ACC112 (cell line): ENCODE measurements around the gene RERE.

Experiments used
- H2AFZ ChIP-seq: fragments of 200-600 bp; sonication (generic); one replicate; pipeline ENCODE4 v1.6.0; 2017; ENCODE audit warnings: antibody characterized with exemption, low read length; ENCODE audit not compliant: unreplicated experiment
- H3K27ac ChIP-seq: fragments of 200-600 bp; sonication (generic); 2 replicates; pipeline ENCODE4 v1.5.1; 2014; ENCODE audit warnings: low read depth, mild to moderate bottlenecking, antibody characterized with exemption, low read length, moderate library complexity
- H3K27me3 ChIP-seq: fragments of 200-600 bp; sonication (generic); 2 replicates; pipeline ENCODE4 v1.6.1; 2014; ENCODE audit warnings: mild to moderate bottlenecking, antibody characterized with exemption, low read length, moderate library complexity, mixed read lengths; ENCODE audit not compliant: insufficient read depth
- H3K36me3 ChIP-seq: fragments of 200-600 bp; sonication (generic); 2 replicates; pipeline ENCODE4 v1.6.1; 2016; ENCODE audit warnings: mild to moderate bottlenecking, antibody characterized with exemption, low read length, moderate library complexity, mixed read lengths; ENCODE audit not compliant: insufficient read depth
- H3K4me1 ChIP-seq: fragments of 200-600 bp; sonication (generic); one replicate; pipeline ENCODE4 v1.6.1; 2016; ENCODE audit warnings: low read length, mixed read lengths; ENCODE audit not compliant: insufficient read depth, unreplicated experiment, control insufficient read depth
- H3K4me3 ChIP-seq: fragments of 200-600 bp; sonication (generic); 2 replicates; pipeline ENCODE4 v1.5.1; 2014; ENCODE audit warnings: mild to moderate bottlenecking, low read depth, low read length
- H3K79me2 ChIP-seq: fragments of 200-600 bp; sonication (generic); one replicate; pipeline ENCODE4 v1.6.0; 2016; ENCODE audit warnings: low read length; ENCODE audit not compliant: control insufficient read depth, unreplicated experiment, insufficient read depth

The RERE gene

GRCh38 chr1:8418301-8418700, 399.1 kb downstream of the RERE start:
- H3K79me2 ChIP-seq = peaks cover 95% of the 10 kb centered on the region
- H3K36me3 ChIP-seq = peaks cover 39% of the 10 kb centered on the region; the same call in 1 of the 2 replicates
- no peak overlapping the region for H3K27ac ChIP-seq
- no peak overlapping the region for H3K4me3 ChIP-seq
- H3K4me1 ChIP-seq = peaks cover 50% of the 10 kb centered on the region
- no peak overlapping the region for H2AFZ ChIP-seq
- H3K27me3 ChIP-seq = no peaks in the 10 kb centered on the region

GRCh38 chr1:8417625-8418024, 399.8 kb downstream of the RERE start:
- H3K4me1 ChIP-seq = peaks cover 54% of the 10 kb centered on the region
- H2AFZ ChIP-seq = no peak overlapping the region
- peaks cover 39% of the 10 kb centered on the region; the same call in 1 of the 2 replicates for H3K36me3 ChIP-seq
- no peaks in the 10 kb centered on the region for H3K27me3 ChIP-seq
- peaks cover 94% of the 10 kb centered on the region for H3K79me2 ChIP-seq
- no peak overlapping the region for H3K27ac ChIP-seq
- H3K4me3 ChIP-seq = no peak overlapping the region

- H3K79me2 ChIP-seq = peaks cover 90% of the 10 kb centered on the region
- H3K4me3 ChIP-seq = no peak overlapping the region
- peaks cover 39% of the 10 kb centered on the region; the same call in 1 of the 2 replicates for H3K36me3 ChIP-seq
- H3K27ac ChIP-seq = peak overlapping the region; percentile 28; the same call in 1 of the 2 replicates
- no peak overlapping the region for H2AFZ ChIP-seq
- H3K4me1 ChIP-seq = peaks cover 61% of the 10 kb centered on the region
- H3K27me3 ChIP-seq = no peaks in the 10 kb centered on the region
These were observed 400.6 kb downstream of the RERE start for GRCh38 chr1:8416881-8417280.

- H3K79me2 ChIP-seq = peaks cover 89% of the 10 kb centered on the region
- H3K27me3 ChIP-seq = no peaks in the 10 kb centered on the region
- peaks cover 40% of the 10 kb centered on the region; the same call in 1 of the 2 replicates for H3K36me3 ChIP-seq
- no peak overlapping the region for H2AFZ ChIP-seq
- peak overlapping the region; percentile 61 for H3K27ac ChIP-seq
- H3K4me3 ChIP-seq = no peak overlapping the region
- peaks cover 72% of the 10 kb centered on the region for H3K4me1 ChIP-seq
These were observed 401.7 kb downstream of the RERE start for GRCh38 chr1:8415526-8416278.

- Histone ChIP-seq H2AFZ (no peak overlapping the region), H3K36me3 (peaks cover 22% of the 10 kb centered on the region; the same call in 1 of the 2 replicates), H3K27ac (peak overlapping the region; percentile 98), H3K4me1 (peaks cover 79% of the 10 kb centered on the region), H3K4me3 (peak overlapping the region; percentile 34), H3K27me3 (no peaks in the 10 kb centered on the region), H3K79me2 (peaks cover 87% of the 10 kb centered on the region)
These were observed 405.1 kb downstream of the RERE start for GRCh38 chr1:8412183-8412831.

GRCh38 chr1:8411803-8412182, 405.6 kb downstream of the RERE start:
- Histone ChIP-seq H3K27me3 (no peaks in the 10 kb centered on the region), H3K79me2 (peaks cover 88% of the 10 kb centered on the region), H3K27ac (peak overlapping the region; percentile 98), H3K4me3 (peak overlapping the region; percentile 34), H3K36me3 (peaks cover 22% of the 10 kb centered on the region), H3K4me1 (peaks cover 79% of the 10 kb centered on the region), H2AFZ (no peak overlapping the region)

GRCh38 chr1:8410791-8411190, 406.6 kb downstream of the RERE start:
- Histone ChIP-seq H3K4me1 (peaks cover 73% of the 10 kb centered on the region), H3K27ac (peak overlapping the region; percentile 98), H3K79me2 (peaks cover 90% of the 10 kb centered on the region), H3K4me3 (no peak overlapping the region), H2AFZ (no peak overlapping the region), H3K27me3 (no peaks in the 10 kb centered on the region), H3K36me3 (peaks cover 25% of the 10 kb centered on the region)

GRCh38 chr1:8409606-8410005, 407.8 kb downstream of the RERE start:
- peaks cover 30% of the 10 kb centered on the region for H3K36me3 ChIP-seq
- peaks cover 61% of the 10 kb centered on the region for H3K4me1 ChIP-seq
- peaks cover 86% of the 10 kb centered on the region for H3K79me2 ChIP-seq
- H3K4me3 ChIP-seq = peak overlapping the region; percentile 34; the same call in 1 of the 2 replicates
- no peak overlapping the region for H2AFZ ChIP-seq
- no peaks in the 10 kb centered on the region for H3K27me3 ChIP-seq
- peak overlapping the region; percentile 98 for H3K27ac ChIP-seq

GRCh38 chr1:8409106-8409505, 408.3 kb downstream of the RERE start:
- Histone ChIP-seq H2AFZ (no peak overlapping the region), H3K36me3 (peaks cover 34% of the 10 kb centered on the region), H3K4me3 (peak overlapping the region; percentile 34), H3K27ac (peak overlapping the region; percentile 98), H3K4me1 (peaks cover 60% of the 10 kb centered on the region), H3K27me3 (no peaks in the 10 kb centered on the region), H3K79me2 (peaks cover 85% of the 10 kb centered on the region)

GRCh38 chr1:8408151-8408839, 409.1 kb downstream of the RERE start:
- peaks cover 30% of the 10 kb centered on the region for H3K36me3 ChIP-seq
- H3K79me2 ChIP-seq = peaks cover 81% of the 10 kb centered on the region
- H3K4me1 ChIP-seq = peaks cover 60% of the 10 kb centered on the region
- no peaks in the 10 kb centered on the region for H3K27me3 ChIP-seq
- peak overlapping the region; percentile 98 for H3K27ac ChIP-seq
- no peak overlapping the region for H2AFZ ChIP-seq
- H3K4me3 ChIP-seq = peak overlapping the region; percentile 34
